ENCODE results near the gene SPATA25.

- peak; percentile 97 for TF ChIP-seq POLR2AphosphoS5 (IDR thresholded peaks at IDR 0.05; ENCODE audit: low read depth, low read length)
- peak; percentile 97 for TF ChIP-seq POLR2A (IDR thresholded peaks at IDR 0.05; ENCODE audit: low read depth, low read length)
- TF ChIP-seq TAF1 (IDR thresholded peaks at IDR 0.05; ENCODE audit: low read depth, low read length): peak; percentile 98
- TF ChIP-seq POU2F2 (IDR thresholded peaks at IDR 0.05; ENCODE audit: low read depth, low read length): no peak
- TF ChIP-seq SPI1 (IDR thresholded peaks at IDR 0.05; ENCODE audit: low read depth, low read length): no peak
Measured at GRCh38 chr20:45880988-45881788, 6.2 kb downstream of the SPATA25 start, which contains the start of gene ZSWIM1.

Data from GM12891 (cell line).